GM08714 (cell line): ENCODE measurements around the gene PPT1.

Source experiments
- H3K4me3 ChIP-seq: fragments of 200-500 bp; sonication (Bioruptor generic); 2 replicates; pipeline ENCODE4 v1.5.1; 2014; ENCODE audit warnings: mild to moderate bottlenecking, low read length, inconsistent platforms
- ZNF274 ChIP-seq: IDR thresholded peaks from 2 replicates; pipeline ENCODE4 v1.6.1; 2012; ENCODE audit warnings: mild to moderate bottlenecking, low read depth, low read length

PPT1 gene

DNA sequence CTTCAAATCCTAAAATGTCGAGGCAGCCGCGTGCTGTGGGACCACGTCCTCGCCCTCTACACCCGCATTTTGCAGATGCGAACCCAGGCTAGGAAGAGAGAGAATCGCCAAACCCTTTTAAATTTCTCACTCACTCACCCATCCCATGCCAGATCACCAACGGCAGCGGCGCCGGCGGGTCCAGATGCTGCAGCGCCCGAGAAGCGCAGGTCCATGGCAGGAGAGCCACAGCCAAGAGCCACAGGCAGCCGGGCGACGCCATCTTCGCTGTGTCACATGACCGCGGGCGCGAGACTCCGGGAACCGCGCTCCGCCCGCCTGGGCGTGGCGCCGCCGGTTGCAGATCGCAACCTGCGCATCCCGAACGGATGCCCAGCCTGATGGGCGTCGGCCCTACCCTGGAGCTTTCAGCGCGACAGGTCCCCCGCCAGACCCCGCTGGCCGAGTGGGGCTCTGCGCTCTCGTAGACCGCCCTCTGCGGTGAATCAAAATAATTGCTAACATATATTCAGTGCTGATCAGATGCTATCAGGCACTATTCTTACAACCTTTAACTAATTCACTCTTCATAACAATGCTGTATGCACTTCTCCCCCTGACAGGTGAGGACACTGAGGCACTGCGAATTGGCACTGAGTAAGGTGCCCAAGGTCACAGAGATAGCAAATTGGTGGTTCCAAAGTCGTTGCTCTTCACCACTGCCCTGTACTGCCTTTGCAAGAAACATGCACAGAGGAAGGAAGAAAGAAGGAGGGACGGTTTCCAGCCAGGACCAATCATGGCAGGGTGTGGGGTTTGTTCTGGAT lies at the start of gene PPT1:
Gene PPT1 (minus strand): TSS at position 276 of the 806 bp plus-strand sequence. CDS start 14 bp downstream, at position 262.
- TF ChIP-seq ZNF274 = no peak
- peak within 1 kb of the TSS; percentile 87 for H3K4me3 ChIP-seq

DNA sequence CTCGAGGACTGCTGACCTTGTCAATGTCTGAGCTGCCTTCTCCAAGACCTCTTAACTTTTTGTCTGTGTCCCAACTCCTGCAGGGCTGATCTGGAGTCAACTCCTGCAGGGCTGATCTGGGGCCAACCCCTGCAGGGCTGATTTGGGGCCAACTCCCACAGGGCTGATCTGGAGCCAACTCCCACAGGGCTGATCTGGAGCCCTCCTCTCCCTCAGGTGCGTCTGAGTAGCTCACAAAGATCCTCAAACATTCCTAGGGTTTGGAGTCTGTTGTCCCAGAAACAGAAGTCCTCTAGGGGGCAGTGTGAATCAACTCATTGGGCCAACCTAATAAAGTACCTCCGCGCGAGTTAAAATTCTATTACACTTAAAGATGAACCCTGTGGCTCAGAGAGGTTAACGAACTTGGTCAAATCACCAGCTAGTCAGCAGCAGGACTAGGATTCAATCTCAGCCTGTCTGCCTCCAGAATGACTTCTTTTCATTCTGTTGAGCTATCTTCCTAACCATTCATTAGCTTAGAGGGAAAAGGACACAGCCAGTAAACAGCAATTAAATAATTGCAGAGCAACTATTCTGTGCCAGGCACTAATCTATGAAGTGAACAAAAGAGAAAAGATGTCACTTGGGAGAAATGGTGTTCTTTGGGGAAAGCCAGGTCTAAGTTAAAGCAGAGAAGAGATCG lies 47.0 kb upstream of the PPT1 start:
- no peak for TF ChIP-seq ZNF274
- H3K4me3 ChIP-seq = no peak overlapping the region

DNA sequence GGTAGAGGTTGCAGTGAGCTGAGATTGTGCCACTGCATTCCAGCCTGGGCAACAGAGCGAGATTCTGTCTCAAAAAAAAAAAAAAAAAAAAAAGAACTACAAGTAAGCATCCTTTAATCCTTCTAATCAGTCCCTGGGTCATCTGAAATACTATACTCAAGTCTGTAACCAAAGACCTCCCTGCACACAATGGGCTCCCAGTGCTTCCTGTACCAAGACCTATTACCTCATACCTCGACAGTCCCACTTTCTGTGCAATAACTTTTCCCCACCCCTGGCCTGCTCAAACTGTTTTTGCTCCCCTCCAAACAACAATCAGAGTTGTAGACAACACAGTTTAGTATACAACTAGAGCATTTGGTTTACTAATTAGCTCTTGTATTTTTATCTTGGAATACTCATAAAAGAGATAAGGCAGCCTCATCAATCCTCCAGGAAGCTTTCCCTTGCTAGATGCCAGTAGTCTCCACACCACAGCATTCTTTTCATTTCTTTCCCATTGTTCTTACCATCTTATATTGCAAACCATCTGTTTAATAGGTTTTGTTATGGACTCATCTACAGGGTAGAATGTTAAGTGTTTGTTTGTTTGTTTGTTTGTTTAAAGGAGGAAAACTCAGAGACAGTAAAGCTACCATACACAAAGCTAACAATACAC lies 45.0 kb upstream of the PPT1 start:
- no peak for TF ChIP-seq ZNF274
- H3K4me3 ChIP-seq = no peak overlapping the region

DNA sequence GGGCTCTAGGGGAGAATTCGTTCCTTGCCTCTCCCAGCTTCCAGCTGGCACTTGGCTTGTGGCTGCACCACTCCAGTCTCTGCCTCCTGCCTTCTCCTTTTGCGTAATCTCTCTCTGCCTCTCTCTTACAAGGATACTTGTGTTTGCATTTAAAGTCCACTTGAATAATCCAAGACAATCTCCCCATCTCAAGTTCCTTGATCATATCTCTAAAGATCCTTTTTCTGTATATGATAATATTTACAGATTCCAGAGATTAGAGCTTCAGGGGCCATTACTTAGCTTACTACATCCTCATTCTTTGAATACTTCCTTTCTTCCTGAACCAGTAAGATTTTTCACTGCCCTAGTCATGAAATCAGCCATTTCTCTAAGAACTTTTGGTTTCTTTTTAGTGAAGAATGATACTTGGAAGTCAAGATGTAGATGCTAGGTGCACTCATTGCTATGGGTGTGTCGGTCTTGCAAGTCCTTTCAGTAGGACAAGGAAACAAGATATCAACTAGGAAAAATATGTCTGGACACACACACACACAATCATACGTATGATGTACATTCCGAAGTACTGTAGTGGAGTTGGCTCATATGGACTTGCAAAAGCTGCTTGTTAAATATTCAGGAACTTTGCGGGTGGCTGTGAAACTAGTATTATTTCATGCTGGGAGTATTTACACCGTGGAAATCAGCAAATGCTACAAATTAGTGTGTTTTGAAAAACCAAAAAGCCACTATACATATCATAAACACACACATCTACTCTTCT lies 43.3 kb upstream of the PPT1 start:
- H3K4me3 ChIP-seq = no peak overlapping the region
- TF ChIP-seq ZNF274 = no peak

DNA sequence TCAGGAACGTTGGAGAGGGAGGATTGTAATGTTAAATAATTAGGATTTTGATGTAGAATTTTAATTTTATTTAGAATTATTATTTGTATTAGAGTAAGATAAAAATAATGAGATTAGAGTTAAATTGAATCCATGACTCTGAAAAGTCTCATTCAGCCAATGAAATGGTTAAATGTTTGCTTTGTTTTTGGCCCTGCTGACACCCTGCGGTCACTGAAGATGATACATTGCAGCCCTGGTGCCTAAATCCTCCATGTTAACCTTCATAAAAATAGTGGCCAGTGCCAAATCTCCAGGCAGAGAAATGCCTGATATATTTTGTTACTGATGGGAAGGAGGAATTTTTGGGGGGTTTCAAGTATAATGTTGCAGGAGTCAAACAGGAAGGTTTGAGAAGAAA lies 36.8 kb upstream of the PPT1 start:
- no peak for TF ChIP-seq ZNF274
- H3K4me3 ChIP-seq = no peak overlapping the region

DNA sequence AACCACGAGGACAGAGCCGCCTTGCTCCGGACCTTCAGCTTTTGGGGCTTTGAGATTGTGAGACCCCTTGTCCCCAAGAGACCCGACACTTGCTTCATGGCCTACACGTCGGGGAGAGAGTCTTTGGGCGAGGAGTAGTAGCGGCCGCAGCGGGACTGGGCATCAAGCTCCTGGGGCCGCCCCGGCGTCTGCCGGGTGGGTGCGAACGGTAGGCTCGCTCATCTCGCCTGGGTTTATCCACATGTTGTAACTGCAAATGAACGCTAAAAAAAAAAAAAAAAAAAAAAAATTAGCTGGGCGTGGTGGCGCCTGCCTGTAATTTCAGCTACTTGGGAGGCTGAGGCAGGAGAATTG lies 36.2 kb upstream of the PPT1 start:
- H3K4me3 ChIP-seq = no peak overlapping the region

DNA sequence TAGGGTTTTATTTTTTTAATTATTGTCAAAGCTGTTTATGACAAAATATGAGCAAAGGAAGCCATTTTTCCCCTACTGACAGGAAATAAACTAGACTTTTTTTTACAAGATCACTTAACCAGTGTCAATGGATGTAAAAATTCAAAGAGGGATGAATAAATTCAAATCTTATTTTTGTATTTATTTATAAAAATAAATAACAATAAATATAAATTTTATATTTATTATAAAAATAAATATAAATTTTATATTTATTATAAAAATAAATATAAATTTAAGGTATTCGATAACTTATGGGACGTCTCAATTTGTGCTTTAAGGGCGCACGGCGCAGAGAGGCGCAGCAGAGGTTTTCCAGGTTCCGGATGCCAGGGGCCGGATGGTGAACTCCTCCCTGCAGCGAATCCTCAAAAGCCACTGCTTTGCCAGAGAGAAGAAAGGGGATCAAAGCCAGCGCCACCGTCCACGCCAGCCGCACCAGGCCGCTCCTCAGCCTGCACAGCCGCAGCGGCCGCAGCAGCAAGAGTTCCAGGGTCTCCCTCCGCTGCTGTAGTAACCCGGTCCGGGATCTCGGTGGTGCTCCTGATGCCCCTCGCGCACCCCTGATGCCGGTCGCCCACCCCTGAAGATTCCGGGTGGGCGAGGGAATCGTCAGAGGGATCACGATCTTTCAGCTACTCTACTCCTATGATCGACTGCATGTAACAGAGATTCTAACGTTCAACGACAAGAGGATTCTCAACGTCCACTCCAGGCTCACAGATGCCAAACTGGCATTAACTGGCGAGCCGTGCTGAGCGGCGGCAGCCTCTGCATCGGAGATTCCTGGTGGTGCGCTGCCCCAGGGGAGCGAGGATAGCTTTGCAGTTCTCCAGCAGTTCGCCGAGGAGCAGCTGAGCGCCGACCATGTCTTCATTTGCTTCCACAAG lies 35.6 kb upstream of the PPT1 start:
- no peak for TF ChIP-seq ZNF274
- H3K4me3 ChIP-seq = no peak overlapping the region

More for the DNA sequence above, 36.2 kb upstream of the PPT1 start:
- TF ChIP-seq ZNF274 = no peak

DNA sequence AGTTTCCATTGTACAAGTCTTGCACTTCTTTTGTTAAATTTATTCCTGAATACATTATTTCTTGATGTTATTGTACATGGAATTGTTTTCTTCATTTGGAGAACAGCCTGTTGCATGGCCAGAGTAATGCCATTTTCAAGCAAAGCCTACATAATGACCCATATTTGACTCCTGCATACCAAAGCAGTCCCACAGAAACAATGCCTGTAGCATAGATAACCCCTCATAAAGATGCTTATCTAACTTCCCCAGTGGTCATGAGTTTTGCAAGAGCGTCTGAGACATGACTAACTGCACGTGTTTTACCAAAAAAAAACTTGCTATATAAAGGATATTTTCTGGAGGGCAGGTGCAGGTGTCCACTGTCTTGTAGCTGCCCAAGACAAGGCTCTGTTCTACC lies 33.8 kb upstream of the PPT1 start:
- TF ChIP-seq ZNF274 = no peak
- no peak overlapping the region for H3K4me3 ChIP-seq

DNA sequence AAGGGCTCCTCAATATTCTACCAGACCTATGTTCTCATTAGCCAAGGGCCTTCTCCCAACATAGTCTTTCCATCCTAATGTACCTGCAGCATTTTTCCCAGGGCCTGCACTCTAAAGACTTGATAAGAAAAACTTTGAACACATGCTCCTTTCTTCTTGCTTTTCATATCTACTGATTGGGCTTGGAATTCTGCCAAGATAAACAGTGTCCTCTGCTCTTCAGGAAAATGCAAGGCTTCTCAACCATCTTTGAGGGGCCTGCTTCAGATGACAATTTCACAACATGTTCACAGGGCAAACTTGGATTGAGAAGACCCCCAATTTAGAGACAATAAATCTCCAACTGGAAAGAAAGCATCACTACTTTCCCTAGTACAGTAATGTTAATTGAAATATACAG lies 25.8 kb upstream of the PPT1 start:
- no peak for TF ChIP-seq ZNF274

DNA sequence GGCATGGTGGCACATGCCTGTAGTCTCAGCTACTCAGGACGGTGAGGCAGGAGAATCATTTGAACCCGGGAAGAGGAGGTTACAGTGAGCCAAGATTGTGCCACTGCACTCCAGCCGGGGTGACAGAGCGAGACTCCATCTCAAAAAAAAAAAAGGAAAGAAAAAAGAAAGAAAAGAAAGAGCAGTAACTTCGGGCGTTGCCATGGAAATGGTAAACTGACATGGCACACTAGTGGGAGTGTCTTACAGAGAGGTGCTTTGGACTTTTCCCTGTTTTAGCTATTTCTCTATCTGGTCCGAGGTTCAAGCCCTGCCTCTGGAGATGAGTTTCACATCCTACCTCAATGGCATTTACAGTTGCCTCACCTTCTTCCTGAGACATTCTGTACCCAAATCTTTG lies 23.1 kb upstream of the PPT1 start:
- no peak overlapping the region for H3K4me3 ChIP-seq
- no peak for TF ChIP-seq ZNF274

More for the DNA sequence above, 25.8 kb upstream of the PPT1 start:
- H3K4me3 ChIP-seq = no peak overlapping the region

DNA sequence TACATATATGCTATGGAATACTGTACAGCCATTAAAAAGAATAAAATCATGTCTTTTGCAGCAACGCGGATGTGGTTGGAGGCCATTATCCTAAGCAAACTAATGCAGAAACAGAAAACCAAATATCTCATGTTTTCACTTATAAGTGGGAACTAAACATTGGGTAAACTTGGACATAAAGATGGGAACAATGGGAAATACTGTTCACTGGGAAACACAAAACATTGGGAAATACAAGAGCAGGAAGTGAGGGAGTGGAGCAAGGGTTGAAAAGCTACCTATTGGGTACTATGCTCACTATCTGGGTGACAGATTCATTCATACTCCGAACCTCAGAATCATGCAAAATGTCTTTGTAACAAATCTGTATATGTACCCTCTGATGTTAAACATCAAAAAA lies 17.3 kb upstream of the PPT1 start:
- TF ChIP-seq ZNF274 = no peak
- H3K4me3 ChIP-seq = no peak overlapping the region

DNA sequence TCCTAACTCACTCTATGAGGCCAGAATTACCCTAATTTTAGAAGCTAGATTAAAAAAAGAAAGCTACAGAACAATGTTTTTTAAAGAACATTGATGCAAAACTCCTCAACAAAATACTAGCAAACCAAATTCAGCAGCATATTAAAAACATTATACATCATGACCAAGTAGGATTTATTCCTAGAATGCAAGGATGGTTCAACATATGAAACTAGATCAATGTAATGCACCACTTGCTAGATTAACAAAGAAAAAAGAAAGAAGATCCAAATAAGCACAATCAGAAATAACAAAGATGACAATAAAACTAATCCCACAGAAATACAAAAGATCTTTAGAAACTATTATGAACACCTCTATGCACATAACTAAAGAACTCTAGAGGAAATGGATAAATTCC lies 13.3 kb upstream of the PPT1 start:
- TF ChIP-seq ZNF274 = no peak
- no peak overlapping the region for H3K4me3 ChIP-seq

DNA sequence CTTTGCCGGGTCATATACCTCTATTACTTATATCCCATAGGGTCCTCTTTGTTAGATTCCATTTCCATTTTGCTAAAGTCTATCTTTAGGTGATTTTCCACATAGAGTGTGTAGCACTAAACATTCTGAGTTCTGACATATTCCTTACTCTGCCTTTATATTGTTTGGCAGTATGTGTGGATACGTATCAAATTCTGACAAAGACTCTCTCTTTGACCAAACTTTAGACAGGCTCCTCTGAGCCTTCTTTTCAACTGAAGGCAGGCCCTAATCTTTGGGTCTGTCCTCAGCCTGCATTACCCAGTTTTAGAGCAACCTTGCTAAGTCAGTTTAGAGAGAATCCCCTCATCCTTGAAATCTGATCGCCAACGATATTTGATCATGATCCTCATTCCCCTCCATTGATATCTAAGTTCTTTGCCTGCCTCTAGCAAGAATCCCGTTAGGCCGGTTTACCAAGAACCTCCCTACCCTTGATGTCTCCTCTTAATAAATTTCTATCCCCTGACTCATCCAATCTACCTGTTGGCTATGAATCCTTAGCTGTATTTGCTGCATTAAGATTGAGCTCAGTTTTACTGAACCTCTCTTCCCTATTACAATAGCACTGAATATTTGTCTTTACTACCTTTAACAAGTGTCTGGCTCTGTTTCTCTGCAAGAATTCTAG lies 10.4 kb upstream of the PPT1 start:
- H3K4me3 ChIP-seq = no peak overlapping the region
- no peak for TF ChIP-seq ZNF274

DNA sequence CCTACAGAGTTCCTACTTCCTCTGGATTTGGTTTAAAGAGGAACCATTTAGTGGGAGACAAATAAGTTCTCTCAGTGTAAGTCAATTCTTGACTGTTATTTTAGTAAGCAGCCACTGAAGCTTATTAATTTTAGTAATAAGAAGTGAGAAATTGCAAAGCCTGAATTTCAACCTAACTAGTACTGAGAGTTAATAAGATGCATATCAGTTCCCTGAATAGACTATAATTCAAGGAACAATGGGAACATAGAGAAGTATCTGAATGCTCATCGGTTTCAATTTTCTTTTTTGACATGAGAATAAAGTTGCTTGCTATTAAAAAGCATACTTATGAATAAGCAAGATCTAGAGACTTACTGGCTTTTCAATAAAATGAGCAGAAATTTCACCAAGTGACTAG lies 8.0 kb upstream of the PPT1 start:
- no peak for TF ChIP-seq ZNF274
- H3K4me3 ChIP-seq = no peak overlapping the region
